ENCODE data around the gene ATCAY. TPM values are rescaled to one million over a fixed set of nuclear protein-coding genes. Genes with fewer than 3 reads are reported as not detected.

ATCAY gene
- total and polyA plus RNA-seq, 2 experiments from 2014 or later: not detected

GRCh38 chr19:3919793-3920192, 39.3 kb downstream of the ATCAY start:
- no peaks in the 10 kb centered on the region for H3F3A ChIP-seq (ENCODE audit: insufficient read depth)
- no peak overlapping the region for H3K4me2 ChIP-seq (ENCODE audit: unreplicated experiment)
- H2AFZ ChIP-seq: no peak overlapping the region
- no peaks in the 10 kb centered on the region for H3K4me1 ChIP-seq (ENCODE audit: insufficient read depth)
- H3K79me2 ChIP-seq (ENCODE audit: insufficient read depth): no peaks in the 10 kb centered on the region
- H3K9ac ChIP-seq: no peak overlapping the region
- no peak for DNase-seq
- H3K27ac ChIP-seq: no peak overlapping the region
- 67 to 70% methylated on average over 8 of the region's 8 CpGs for WGBS, 2 experiments (ENCODE audit: low coverage in 1 of 2, low lambda C conversion rate in 2 of 2, missing lambda C conversion rate in 2 of 2)
- no peaks in the 10 kb centered on the region for H3K9me3 ChIP-seq (ENCODE audit: low read depth)
- no peaks in the 10 kb centered on the region for H3K36me3 ChIP-seq (ENCODE audit: low read depth)
- H3K9me2 ChIP-seq (ENCODE audit: insufficient read depth): no peaks in the 10 kb centered on the region
- no peak for TF ChIP-seq EZH2 (IDR thresholded peaks at IDR 0.05; ENCODE audit: insufficient read depth, poor library complexity, severe bottlenecking)
- no peak for TF ChIP-seq EZH2phosphoT487 (IDR thresholded peaks at IDR 0.05; ENCODE audit: insufficient read depth, low read depth)
- H4K20me1 ChIP-seq (ENCODE audit: insufficient read depth): no peaks in the 10 kb centered on the region
- H3K4me3 ChIP-seq: no peak overlapping the region
- in situ Hi-C loops (cut with MboI): no loop called here
- no peaks in the 10 kb centered on the region for H3K27me3 ChIP-seq (replicated peaks; ENCODE audit: insufficient read depth)

GRCh38 chr19:3923096-3923758, 42.7 kb downstream of the ATCAY start:
- Histone ChIP-seq H3K36me3 (ENCODE audit: low read depth) (no peaks in the 10 kb centered on the region), H3K4me2 (ENCODE audit: unreplicated experiment) (no peak overlapping the region), H4K20me1 (ENCODE audit: insufficient read depth) (no peaks in the 10 kb centered on the region), H3K9ac (no peak overlapping the region), H3K79me2 (ENCODE audit: insufficient read depth) (no peaks in the 10 kb centered on the region), H3K4me3 (no peak overlapping the region), H3K27ac (no peak overlapping the region), H3K27me3 (replicated peaks; ENCODE audit: insufficient read depth) (no peaks in the 10 kb centered on the region), H3K9me3 (ENCODE audit: low read depth) (no peaks in the 10 kb centered on the region), H2AFZ (no peak overlapping the region), H3K9me2 (ENCODE audit: insufficient read depth) (no peaks in the 10 kb centered on the region), H3F3A (ENCODE audit: insufficient read depth) (no peaks in the 10 kb centered on the region), H3K4me1 (ENCODE audit: insufficient read depth) (no peaks in the 10 kb centered on the region)
- no peak for DNase-seq
- no peak for TF ChIP-seq EZH2phosphoT487 (IDR thresholded peaks at IDR 0.05; ENCODE audit: insufficient read depth, low read depth)
- in situ Hi-C loops (cut with MboI): no loop called here

GRCh38 chr19:3923912-3924311, 43.4 kb downstream of the ATCAY start:
- Histone ChIP-seq H3K9me2 (ENCODE audit: insufficient read depth) (no peaks in the 10 kb centered on the region), H3K27me3 (replicated peaks; ENCODE audit: insufficient read depth) (no peaks in the 10 kb centered on the region), H3K4me2 (ENCODE audit: unreplicated experiment) (no peak overlapping the region), H2AFZ (no peak overlapping the region), H3K79me2 (ENCODE audit: insufficient read depth) (no peaks in the 10 kb centered on the region), H3K4me3 (no peak overlapping the region), H3K9me3 (ENCODE audit: low read depth) (no peaks in the 10 kb centered on the region), H3K4me1 (ENCODE audit: insufficient read depth) (no peaks in the 10 kb centered on the region), H3K9ac (no peak overlapping the region), H3K27ac (no peak overlapping the region), H3K36me3 (ENCODE audit: low read depth) (no peaks in the 10 kb centered on the region), H4K20me1 (ENCODE audit: insufficient read depth) (no peaks in the 10 kb centered on the region), H3F3A (ENCODE audit: insufficient read depth) (no peaks in the 10 kb centered on the region)
- WGBS, 2 experiments (ENCODE audit: low coverage in 1 of 2, low lambda C conversion rate in 2 of 2, missing lambda C conversion rate in 2 of 2): 10 to 25% methylated on average over 1 of the region's 1 CpG
- in situ Hi-C loops (cut with MboI): no loop called here
- no peak for DNase-seq
- TF ChIP-seq EZH2 (IDR thresholded peaks at IDR 0.05; ENCODE audit: insufficient read depth, poor library complexity, severe bottlenecking) (no peak), EZH2phosphoT487 (IDR thresholded peaks at IDR 0.05; ENCODE audit: insufficient read depth, low read depth) (no peak)

- Histone ChIP-seq H3F3A (ENCODE audit: insufficient read depth) (no peaks in the 10 kb centered on the region), H3K4me3 (no peak overlapping the region), H2AFZ (no peak overlapping the region), H3K27me3 (replicated peaks; ENCODE audit: insufficient read depth) (peaks cover 21% of the 10 kb centered on the region), H3K9ac (no peak overlapping the region), H3K27ac (no peak overlapping the region), H4K20me1 (ENCODE audit: insufficient read depth) (no peaks in the 10 kb centered on the region), H3K4me1 (ENCODE audit: insufficient read depth) (no peaks in the 10 kb centered on the region), H3K36me3 (ENCODE audit: low read depth) (no peaks in the 10 kb centered on the region), H3K4me2 (ENCODE audit: unreplicated experiment) (no peak overlapping the region), H3K79me2 (ENCODE audit: insufficient read depth) (no peaks in the 10 kb centered on the region), H3K9me3 (ENCODE audit: low read depth) (no peaks in the 10 kb centered on the region), H3K9me2 (ENCODE audit: insufficient read depth) (no peaks in the 10 kb centered on the region)
- DNase-seq: no peak
- no peak for TF ChIP-seq EZH2 (IDR thresholded peaks at IDR 0.05; ENCODE audit: insufficient read depth, poor library complexity, severe bottlenecking)
- no peak for TF ChIP-seq EZH2phosphoT487 (IDR thresholded peaks at IDR 0.05; ENCODE audit: insufficient read depth, low read depth)
- 59 to 65% methylated on average over 7 to 8 of the region's 8 CpGs for WGBS, 2 experiments (ENCODE audit: low coverage in 1 of 2, low lambda C conversion rate in 2 of 2, missing lambda C conversion rate in 2 of 2)
- in situ Hi-C loops (cut with MboI): no loop called here
Measured at GRCh38 chr19:3931041-3931440, 50.6 kb downstream of the ATCAY start.

All from GM23248 (cell line).